Bone marrow (tissue), 2 donors: ENCODE measurements around the gene MSX2.

Experiments
- DNase-seq, 2 donors: peaks; one replicate each; lab custom pipeline; 2025; lab: John Stamatoyannopoulos, UW

Gene MSX2

GRCh38 chr5:174724484-174725260 lies at the start of gene MSX2:
TSS of gene MSX2 (plus strand) at chr5:174724582. CDS start at chr5:174724660, 78 bp downstream.
- no peak for DNase-seq

DNA sequence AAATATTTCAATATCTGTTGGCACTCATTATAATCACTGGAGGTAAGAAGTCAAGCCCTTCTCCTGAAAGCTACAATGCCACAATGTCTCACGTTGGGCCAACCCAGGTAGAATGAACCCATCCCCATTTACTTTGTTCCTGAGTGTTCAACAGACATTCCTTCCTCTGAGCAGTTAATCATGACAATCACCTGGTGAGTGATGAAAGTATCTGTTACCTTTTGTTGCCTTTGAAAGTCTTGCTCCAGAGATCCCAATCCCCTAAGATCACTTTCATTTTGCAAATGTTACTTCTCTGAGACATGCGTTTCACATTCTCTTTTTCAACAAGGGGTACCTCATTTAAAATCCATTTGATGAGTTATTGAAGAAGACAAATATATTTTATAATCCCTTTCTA lies 49.3 kb upstream of the MSX2 start:
- DNase-seq: no peak

GRCh38 chr5:174675916-174676315 lies 48.5 kb upstream of the MSX2 start:
- DNase-seq: no peak

GRCh38 chr5:174678107-174678506 lies 46.3 kb upstream of the MSX2 start:
- DNase-seq: no peak

DNA sequence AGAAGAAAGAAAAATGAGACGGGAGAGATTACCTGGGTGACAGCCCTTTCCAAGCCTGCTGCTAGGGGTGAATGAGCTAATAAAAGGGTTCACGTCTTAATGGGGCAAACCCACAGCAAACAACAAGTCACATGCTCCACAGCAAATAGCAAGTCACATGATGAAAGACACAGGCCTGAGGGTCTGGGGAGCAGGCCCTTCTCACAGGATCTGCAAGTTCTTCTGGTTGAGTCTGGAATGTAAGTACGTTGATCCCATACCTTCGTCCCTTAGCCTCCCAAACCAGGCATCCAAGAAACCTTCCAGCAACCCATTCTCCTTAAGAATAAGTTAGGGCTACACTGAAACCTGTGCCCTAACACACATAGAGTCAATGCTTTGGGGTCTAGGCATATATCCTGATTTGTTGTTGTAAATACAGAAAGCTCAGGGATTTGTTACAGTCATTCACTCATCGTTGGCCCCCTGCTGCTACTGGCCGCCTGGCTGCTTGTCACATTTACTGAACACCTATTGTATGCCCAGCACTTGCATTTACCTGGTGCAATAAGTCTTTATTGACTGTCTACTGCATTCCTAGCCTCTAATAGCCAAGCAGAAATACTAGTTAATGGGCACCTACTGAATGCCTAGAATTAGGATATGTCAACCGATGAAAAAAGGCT lies 43.3 kb upstream of the MSX2 start:
- DNase-seq: no peak

DNA sequence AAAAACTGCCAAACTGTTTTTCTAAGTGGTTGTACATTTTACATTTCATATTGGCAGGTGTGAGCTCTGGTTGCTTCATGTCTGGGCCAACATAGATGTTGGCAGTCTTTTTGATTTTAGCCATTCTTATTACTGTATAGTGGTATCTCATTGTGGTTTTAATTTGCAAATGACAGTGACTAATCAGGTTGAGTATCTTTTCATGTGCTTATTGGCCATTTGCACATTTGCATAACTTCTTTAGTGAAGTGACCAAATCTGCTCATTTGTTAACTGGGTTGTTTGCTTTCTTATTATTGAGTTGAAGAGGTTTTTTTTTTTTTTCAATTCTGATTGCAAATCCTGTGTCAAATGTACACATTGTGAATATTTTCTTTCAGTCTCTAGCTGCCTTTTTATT lies 36.9 kb upstream of the MSX2 start:
- no peak for DNase-seq

- DNase-seq: no peak
These were observed 35.7 kb upstream of the MSX2 start for GRCh38 chr5:174688441-174689354.

DNA sequence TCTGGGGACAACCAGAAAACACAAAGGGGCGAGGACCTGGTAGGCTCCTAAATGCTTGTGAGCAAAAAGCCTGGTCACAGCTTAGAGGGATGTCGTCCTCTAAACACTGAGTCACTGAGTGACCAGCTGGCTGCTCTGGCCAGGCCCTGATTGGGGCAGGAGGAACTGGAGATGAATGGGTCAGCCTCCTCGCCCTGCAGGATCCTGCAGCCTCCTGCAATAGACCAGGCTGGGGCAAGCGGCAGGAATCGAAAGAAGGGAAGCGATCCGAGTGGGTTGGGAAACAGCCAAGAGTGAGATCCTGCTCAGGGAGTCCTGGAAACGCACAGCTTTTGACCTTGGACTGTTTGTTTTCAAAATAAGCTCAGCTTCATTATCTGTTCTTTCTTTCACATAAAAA lies 34.1 kb upstream of the MSX2 start:
- no peak for DNase-seq

- DNase-seq: no peak
These were observed 32.0 kb upstream of the MSX2 start for GRCh38 chr5:174692381-174692780.

DNA sequence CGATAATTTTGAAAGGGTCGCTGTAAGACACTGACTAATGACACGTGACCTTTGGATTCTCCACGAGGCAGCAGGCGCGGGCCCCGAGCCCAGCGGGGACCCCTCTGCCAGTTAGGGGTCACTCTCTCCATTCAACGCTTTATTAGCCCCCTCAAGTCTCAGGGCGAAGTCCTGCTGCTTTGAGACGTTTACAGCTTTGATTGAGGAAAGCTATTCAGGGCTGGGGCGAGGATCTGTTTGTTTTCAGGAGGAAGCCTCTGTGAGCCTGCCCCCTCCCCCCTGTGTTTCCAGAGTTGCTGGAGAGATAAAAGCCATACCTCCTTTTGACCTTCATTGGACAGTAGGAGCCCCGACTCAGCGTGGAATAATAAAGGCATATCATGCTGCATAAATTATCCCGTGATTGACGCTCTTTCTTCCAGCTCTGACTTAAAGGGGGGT lies 31.4 kb upstream of the MSX2 start:
- no peak for DNase-seq

DNA sequence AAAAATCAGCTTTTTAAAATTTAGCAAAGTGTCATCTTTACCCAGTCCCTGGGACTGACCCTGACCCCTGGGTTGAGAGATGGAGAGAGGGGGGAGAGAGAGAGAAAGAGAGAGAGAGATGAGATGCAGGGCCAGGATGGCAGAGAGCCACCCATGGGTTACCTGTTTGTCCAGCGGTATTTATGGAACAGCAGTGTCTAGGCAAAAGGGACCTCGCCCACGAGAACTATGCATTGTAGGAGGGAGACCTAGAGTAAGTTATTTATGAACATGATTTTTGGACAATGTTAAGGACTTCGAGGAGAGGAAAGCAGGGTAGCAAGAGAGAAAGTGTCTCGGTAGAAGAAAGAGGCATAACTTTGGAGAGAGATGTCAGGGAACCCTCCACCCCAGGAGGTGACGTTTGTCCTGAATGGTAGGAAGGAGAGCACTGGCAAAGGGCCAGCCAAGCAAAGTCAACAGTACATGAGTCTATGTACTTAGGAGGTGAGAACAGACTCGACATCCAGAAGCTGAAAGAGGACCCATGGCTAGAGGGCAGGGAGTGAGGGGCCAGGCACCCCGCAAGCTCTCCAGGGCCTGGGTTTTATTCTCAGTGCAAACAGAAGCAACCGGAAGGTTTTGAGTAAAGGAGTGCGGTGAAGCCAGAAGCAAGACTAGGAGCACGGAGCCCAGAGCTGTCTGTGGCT lies 30.5 kb upstream of the MSX2 start:
- no peak for DNase-seq

DNA sequence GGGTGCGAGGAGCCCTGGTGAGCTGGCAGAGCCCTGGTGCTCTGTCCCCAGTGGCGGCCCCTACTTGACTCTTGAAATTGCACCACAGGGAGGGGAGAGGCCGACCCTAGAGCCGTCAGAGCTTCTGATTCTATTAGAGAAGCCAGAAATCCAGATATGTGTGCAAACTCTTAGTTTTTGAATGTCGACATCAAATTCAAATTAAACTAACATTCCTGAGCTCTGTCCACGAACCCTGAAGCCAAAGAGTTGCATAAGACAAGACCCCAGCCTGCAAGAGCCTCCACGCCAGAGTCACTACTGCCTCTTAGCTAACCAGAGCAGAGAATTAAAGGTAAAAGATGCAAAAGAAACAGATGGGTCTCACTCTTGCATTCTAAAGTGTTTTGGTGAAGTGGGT lies 29.8 kb upstream of the MSX2 start:
- no peak for DNase-seq

DNA sequence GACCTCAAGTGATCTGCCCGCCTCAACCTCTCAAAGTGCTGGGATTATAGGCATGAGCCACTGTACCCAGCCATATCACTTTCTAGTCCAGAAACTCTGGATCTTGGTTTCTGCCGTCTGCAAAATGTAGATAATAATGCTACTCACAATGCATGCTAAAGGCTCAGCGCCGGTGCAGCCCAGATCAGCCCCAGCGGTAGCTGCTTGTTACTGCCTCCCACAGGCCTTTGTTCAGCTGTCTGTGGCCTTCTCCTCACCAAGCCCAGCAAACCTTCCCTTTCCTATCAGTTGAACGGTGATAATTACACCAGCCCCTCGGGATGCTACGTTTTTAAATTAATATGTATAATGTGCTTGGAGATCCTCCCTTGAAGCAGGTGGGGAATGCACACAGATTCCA lies 26.2 kb upstream of the MSX2 start:
- DNase-seq: no peak

GRCh38 chr5:174699131-174699530 lies 25.3 kb upstream of the MSX2 start:
- DNase-seq: no peak

GRCh38 chr5:174706997-174707572 lies 17.3 kb upstream of the MSX2 start:
- no peak for DNase-seq

- no peak for DNase-seq
These were observed 16.7 kb upstream of the MSX2 start for GRCh38 chr5:174707671-174708070.

GRCh38 chr5:174708476-174709207 lies 15.7 kb upstream of the MSX2 start:
- DNase-seq: no peak

- DNase-seq: no peak
These were observed 9.6 kb upstream of the MSX2 start for GRCh38 chr5:174714751-174715150.

- no peak for DNase-seq
These were observed 8.6 kb upstream of the MSX2 start for GRCh38 chr5:174715804-174716203.

DNA sequence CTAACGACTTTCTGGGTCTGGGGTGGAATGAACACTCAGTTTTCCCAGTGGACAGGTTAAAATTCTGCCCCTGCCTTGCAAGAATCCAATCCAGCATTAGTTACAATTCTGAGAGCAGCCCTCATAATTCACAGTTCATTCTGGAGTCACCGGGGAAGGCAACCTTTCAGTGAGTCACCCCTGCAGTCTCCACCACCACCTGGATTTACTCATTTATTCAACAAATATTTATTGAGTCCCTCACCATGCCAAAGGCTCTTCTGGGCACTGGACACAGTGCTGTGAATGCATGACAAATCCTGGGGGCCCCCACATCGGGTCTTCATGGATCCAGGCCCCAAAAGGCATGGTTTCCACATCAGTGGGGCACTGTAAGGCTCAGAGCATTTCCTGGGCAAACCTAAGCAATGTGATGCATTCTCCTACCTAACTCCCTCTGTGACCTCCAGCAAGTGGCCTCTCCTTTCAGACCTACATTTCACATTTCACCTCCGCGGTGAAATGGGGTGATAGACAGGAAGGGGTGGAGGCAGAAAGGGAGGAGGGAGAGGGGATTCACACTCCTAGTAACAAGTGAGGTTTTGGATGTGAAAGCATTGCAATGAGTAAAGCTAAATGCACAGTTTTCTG lies 6.4 kb upstream of the MSX2 start:
- DNase-seq: no peak
